HG03457 (cell line): ENCODE results near the gene PPARA.

ENCODE experiments used
- ATAC-seq: cut with Tn5 transposase; IDR thresholded peaks from one replicate; pipeline ENCODE4 v1.9.1; 2021; ENCODE audit warnings: moderate number of reproducible peaks; ENCODE audit not compliant: unreplicated experiment

The PPARA gene

DNA sequence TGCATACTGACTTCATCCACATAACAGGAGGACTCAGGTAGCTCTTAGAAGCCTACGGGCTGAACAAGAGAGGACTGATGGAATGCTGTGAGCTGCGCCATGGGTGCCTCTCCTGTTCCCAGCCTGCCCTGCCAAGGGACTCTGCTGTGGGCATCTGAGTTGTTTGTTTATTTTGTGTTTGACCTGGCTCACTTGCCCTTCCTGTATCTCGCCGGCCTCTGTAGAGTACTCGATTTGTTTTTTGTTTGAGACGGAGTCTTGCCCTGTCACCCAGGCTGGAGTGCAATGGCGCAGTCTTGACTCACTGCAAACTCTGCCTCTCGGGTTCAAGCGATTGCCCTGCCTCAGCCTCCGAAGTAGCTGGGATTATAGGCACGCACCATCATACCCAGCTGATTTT, 119.2 kb downstream of the PPARA start:
- no peak for ATAC-seq

DNA sequence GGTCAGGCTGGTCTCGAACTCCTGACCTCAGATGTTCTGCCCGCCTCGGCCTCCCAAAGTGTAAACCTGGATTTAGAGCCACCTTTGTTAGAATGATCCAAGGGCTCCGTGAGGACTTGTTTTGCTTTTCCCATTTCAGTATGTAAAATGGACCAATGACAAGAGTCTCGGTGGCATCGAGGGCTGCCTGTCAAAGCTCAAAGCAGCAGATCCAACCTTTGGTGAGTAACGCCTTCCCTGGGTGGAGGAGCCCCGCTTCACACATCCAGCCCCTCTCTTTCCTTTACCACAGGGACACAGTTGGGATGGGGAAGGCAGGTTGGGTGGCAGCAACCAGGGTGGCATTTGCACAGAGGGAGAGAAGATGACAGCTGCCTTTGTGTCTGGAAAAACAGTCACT, 121.9 kb downstream of the PPARA start:
- no peak for ATAC-seq

DNA sequence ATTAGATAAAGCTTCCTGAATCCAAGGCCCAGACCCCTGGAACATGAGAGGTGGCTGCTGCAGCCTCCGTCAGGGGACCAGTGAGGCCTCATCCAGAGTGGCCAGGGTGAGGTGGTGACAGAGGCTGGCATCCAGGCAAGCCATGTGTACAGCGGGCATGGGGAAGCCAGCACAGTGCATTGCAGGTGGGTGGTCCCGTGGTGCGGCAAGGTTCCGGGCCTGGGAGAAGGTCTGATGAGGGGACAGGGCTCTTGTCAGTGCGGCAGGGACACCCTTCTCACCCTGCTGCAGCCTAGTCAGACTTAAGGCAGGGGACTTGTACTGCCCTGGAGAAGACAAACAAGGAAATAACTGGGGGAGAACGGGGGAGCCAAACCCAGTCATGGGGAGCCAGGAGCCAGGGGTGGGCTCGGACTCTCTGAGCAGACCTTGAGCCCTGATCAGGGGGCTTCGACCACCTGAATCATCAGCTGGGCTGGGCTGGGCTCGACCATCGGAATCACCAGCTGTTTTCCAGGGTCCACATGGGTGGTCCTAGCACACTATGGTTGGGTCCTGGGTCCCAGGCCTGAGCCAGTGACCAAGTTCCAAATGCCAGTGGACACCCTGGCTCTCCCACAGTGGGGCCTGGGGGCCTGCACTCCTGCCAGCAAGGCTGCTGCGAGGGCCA, 122.6 kb downstream of the PPARA start:
- no peak for ATAC-seq

DNA sequence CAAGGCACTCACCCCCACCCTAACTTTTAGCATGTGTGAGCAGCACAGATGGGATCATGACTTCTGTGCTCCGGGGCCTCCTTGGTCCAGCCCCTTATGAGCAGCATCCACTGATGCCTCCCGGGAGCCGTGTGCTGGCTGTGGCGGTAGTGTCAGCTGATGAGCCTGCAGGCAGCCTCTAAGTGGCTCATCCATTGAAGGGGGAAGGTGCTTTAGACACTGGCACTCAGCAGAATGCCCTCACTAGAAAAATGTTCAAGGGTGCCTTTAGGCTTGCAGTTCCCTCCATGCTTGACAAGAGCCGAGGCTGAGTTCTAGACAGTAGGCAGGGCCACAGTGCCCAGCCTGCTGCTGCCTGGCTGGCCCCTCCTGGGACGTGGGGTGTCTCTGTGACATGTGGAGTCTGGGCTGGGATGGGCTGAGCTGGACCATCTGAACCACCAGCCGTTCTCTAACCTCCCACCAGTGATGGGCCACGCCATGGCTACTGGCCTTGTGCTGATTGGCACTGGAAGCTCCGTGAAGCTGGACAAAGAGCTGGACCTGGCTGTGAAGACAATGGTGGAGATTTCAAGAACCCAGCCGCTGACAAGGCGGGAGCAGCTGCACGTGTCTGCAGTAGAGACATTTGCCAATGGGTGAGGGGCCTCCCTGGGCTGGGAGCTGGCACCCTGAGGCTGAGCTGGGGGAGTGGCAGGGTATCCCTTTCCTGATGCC, 123.3 kb downstream of the PPARA start:
- ATAC-seq = no peak

DNA sequence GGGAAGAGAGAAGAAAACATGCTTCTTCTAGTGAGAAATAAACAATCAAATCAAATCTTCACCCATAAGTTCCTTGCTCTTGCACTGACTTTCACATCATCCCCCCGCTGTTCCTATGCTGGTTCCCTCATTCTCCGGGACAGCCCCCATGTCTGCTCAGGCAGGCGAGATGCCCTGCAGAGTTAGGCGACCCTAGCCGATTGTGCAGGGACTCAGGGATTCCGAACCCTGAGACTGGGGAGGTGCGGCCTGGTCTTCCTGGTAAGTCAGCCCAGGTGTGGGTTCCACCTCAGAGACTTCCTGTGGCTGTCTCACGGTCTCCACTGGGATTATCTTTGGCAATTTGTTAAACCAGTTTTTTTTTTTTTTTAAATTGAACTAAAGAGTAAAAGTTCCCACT, 124.1 kb downstream of the PPARA start:
- no peak for ATAC-seq

DNA sequence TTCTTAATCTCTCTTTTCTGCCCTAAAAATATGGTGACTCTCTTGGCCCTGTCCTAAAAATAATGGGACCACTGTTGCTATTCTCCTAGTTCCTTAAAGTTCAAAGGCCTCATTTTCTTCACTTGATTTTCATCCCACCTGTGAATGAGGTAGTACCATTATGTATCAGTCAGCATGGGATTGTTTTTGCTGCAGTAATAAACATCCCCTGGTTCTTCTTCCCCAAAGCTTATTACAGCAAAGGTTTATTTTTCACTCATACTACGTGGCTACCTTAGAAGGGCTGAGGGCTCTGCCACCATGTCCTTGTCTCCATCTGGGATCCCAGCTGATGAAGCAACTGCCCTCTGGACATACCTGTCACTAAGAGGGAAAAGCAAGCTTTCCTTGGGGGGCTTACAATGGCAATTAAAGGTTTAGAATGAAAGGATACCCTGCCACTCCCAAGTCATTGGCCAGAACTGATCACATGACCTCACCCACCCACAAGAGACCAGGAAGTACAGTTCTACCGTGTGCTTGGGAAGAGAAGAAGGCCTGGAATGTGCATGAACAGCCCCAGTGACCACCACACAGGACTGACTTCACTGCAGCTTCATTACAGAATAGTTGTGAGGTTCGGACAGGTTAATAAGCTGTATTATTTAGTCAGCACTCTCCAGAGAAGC, 125.3 kb downstream of the PPARA start:
- ATAC-seq = no peak

DNA sequence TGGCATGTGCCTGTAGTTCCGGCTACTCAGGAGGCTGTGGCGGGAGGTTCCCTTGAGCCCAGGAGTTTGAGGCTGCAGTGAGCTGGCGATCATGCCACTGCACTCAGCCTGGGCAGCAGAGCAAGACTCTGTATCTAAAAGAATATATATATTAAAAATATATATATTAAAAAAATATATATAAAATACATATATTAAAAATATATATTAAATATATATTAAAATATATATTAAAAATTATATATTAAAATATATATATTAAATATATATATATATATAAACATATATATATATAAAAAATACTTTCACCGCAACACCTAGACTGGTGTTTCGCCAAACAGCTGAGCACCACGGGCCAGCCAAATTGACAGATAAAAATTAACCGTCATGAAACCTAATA, 126.2 kb downstream of the PPARA start:
- no peak for ATAC-seq

DNA sequence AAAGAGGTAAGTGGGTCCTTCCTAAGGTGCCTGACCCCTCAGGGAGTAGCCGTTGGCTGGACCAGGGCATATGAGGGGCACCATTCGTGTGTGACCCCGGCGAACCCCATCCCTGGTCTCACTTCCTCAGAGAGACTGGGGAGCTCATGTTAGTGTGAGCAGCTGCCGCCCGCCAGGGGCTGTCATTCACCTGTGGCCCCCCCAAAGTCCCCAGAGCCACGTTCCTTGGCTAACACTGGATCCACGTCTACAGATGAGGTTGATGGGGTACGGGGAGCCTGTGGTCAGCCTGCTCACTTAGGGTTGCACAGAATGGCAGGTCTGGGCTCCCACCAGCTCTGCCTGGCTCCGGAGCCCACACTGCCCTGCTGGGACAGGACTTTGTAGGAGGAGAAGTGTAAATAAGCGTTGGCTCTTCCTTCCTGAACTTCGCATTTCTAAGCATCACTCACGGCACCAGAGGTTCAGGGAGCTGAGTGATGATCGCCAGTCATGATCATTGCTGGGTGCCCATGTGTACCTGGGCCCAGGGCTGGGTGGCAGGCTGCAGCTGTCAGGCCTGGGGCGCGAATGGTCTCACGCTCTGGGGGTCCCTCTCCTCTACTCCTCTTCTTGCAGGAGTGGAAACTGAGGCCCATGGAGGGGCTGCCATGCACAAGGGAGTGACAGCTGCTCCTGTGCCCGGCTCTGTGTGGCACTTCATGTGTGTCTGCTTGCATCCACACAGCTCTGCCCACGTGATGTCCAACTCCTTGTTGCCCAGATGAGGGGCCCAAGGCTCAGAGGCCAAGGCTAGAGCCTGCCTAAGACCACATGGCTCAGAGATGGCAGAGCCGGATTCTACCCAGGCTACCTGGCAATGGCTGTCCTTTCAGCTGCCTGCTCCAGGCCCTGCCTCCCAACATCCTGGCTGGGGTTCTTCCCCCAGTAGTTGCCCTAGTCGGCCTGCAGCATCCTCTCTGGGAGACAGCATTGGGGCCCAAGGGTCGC, 128.6 kb downstream of the PPARA start:
- no peak for ATAC-seq

DNA sequence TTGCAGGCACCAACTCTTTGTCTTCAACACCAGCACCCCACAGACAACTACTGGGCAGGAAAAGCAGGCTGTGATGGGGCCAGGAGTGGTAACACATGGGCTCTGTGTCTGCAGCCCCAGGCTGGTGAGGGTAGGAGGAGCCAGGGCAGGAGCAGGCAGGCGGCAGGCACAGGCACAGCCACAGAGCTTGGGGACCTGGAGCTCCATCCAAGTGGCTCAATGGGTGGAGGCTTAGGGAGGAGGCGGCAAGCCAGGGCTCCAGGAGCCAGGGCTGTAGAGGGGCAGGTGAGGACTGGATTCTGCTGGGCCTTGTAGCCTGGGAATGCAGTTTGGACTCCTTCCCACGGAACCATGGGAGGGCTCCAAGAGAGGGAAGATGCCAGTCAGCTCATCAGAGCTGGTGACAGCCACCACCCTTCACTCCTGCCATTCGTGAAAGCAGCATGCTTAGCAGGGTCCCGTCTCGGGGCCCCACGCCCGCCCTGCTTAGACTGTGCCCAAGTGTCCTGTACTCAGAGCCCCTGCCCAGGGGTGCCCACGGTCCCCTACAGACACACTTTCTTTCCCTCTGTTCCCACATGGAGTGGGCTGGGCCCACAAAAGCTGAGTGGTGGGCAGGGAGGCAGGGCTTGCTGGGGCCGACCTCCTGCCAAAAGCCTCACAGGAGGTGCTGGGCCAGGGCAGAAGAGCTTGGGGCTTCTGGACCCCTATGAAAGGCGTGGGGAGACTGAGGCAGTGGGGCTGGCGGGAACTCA, 129.9 kb downstream of the PPARA start:
- no peak for ATAC-seq

DNA sequence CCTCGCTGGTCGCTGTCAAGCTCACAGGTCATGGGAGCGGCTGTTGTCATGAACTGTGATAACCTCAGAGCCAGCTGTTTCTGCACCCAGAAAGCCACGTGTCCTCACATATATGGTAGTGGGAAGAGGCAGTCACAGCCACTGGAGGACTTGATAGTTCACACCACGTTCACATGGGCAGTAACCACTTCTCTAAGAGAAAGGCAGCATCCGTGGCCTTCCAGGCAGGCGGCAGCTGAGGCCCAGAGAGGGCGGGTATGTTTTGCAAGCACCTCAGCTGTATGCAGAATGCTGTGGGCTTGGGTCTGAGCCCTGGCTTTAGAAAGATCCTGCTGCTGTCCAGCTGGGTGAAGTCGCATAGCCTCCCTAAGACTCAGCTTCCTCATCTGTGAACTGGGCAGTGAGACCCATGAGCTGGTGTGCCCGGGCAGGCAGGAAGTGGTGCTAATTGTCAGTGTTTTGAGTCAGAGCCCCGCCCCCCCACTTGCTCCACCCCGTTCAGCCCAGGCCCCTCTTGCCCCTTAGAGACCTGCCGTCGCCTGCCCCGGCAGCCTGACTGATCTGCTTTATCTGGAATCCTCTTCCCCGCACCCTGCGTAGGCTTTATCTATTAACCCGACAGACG, 130.8 kb downstream of the PPARA start:
- ATAC-seq = no peak

DNA sequence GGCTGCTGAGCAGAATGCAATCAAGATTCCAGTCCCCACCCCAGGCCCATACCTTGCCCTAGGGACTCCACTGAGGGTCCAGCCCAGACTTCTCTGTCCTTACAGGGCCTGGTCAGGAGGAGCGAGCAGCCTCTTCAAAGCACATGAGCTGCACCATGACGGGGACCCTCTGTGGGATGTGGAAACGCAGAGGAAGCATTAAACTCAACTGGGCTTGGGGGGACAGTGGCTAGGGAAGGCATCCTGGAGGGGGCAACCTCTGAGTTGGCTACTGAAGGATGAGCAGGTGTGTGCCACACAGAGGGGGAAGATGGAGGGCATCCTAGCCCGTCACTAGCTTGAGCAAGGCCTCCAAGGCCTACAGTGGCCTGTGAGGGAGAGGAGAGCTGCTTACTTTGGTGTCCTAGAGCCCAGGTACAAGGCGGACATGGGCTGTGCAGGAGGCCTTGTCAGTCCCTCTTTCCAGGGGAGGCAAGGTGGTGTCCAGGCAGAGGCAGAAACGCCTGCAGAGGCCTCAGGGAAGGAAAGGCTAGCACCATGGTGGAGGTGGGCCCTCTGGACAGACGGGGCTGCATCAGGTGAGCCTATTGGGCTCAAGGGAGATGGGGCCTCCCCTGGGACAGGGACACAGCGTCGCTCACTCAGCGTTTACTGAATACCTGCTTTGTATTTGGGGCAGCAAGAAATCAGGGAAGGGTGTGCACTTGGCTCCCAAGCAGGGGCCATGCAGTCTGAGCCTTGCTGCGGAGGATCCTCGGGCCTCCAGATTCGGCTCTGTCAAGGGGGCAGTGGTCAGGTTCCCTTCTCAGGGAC, 131.7 kb downstream of the PPARA start:
- no peak for ATAC-seq

DNA sequence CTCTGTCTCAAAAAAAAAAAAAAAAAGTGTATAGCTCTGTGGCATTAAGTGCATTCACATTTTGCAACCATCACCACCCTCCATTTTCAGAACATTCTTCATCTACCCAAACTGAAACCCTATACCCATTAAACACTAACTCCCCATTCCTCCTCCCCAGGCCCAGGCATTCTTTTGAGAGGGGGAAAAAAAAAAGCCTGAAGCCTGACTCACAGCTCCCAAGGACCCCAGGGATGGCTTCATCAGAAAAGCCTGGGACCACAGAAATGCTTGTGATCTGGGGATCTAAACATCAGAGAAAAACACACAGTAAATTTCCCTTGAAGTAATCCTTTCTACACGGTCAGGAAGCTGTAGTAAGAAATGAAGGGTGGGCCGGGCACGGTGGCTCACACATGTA, 135.7 kb downstream of the PPARA start:
- no peak for ATAC-seq

DNA sequence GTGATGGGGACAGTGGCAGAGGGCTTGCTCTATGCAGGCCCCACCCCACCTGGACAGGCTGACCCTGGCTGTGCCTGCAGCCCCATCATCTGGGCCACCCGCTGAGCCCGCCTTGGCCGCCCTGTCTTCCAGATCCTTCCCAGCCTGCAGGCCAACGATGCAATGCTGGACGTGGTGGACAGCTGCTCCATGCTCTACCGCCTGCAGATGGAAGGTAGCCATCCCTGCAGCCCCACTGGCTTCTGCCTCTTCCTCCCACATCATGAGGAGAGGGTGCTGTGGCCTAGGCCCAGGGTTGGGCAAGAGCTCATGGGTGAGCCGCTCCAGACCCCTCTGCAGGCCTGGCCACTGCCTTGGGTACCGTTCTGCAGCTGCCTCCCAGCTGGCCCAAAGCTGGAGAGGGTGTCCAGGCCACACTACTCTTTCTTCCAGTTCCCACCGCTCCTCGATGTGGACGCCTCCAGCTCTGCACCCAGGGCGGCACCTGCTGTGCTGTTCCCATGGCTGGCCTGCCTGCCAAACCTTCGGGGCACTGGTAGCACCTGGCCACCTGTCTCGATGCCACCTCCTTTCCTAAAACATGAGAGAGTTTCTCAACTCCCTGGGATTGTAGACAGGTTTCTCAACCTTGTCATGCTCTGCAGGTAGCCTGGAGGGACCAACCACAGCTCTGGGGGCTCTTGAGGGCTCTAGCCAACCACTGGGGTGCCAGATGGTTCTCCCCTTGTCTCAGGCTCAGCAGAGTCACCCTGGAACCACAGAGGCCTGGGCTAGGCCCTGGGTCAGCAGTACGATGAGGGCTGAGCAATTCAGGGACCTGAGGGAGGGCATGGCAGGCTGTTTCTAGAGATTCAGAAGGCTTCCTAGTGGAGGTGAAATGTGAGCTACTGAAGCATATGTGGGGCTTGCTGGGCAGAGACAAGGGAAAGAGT, 136.9 kb downstream of the PPARA start:
- no peak for ATAC-seq

DNA sequence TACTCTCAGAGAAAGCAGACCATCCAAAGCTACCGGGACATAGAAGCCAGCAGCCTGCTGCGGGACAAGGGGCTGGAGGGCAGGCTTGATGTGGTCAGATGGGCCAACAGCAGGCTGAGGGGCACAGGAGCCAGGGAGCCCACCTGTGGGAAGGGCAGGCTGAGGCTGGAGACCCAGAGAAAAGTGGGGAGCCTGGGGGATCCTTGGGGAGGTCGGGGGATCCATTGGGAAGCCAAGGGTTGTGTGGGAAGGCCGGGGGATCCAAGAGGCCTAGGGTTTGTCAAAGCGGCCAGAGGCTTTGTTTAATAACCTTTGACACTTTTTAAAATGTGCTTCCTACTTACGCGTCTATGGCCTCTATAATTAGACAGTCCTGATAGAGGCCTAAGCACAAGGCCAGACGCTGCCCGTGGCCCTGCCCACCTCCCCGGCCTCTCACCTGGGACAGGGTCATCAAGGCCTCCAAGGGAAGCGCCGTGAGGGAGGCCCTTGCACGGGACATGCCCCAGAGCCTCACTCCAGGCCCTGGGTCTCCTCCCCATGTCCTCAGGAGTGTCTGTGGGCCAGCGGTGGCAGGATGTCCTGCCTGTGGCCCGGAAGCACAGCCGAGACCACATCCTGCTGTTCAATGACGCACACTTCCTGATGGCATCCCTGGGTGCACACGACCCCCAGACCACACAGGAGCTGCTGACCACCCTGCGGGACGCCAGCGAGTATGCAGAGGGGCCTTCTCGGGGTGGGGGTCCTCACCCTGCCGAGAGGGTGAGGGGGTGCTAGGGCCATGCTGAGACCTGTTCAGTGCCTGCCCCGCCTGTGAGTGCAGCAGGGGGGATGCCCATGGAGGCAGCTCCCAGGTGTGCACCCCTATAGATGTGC, 137.8 kb downstream of the PPARA start:
- no peak for ATAC-seq

DNA sequence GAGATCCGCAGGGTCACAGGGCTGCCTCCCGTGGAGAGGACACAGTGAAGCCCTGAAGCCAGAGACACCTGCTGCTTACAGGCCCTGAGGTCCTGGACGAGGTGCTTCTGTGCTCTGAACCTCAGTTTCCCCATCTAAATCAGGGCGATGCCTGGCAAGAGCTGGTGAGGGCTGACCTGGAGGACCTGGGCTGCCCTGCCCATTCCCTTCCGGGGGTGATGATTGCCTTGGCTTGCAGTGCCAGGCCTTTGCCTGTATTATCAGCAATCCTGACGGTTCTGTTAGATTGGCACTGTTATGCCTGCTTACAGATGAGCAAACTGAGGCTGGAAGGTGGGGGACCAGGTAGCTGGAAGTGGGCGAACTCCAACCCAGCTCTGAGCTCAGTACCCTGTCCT, 138.5 kb downstream of the PPARA start:
- ATAC-seq = no peak

DNA sequence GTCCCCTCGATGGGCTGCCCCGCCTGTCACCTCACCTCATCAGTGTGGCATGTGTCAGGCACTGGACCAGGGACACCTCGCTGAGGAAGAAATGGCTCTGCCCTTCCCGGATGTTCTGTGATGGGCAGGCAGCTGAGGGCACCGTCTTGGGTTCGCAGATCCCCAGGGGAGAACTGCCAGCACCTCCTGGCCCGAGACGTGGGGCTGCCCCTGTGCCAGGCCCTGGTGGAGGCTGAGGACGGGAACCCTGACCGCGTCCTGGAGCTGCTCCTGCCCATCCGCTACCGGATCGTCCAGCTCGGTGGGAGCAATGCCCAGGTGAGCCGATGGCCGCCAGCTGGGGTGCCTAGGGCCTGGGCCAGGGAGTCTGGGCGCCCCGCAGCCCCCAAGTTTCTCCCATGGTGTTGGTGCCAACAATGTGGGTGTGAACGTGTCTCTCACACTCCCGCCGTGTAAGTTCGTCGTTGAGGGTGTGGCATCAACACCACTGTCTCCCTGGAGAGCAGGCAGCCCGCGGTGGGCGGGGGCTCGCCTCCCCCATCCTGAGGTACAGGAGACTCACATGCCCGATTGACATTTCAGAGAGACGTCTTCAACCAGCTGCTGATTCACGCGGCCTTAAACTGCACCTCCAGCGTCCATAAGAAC, 139.0 kb downstream of the PPARA start:
- no peak for ATAC-seq
